ENCODE results near the gene RGPD3.
"Not testable (repeated sequence)": the region's sequence is repeated elsewhere in the genome, so short reads cannot be mapped to it uniquely, and the experiment has no call there.

DNA sequence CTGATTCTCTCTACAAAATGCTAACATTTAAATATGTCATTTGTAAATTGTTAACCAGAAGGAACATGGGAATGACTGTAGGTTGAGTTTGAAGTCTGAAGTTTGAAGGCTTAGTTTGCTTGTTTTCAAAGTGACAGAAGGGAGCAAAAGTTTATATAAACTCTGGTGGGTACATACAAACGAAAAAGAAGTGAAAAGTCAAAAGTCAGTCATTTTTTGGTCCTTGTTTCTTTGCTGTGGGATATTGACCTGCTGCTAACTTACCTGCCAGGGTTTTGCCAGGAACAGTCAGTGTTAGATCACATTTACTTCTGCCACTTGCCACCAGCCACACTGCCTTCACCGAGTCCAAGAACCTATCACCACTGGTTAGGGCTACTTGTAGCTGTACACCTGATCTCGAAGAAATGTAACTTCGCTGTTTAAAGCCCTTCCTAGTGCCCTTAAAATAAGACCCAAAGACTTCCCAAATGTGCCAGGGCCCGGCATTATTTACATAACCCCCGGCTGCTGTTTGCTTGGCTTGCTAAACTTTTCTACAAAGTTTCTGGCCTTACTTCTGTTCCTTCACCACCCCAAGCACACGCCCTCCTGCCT, 79.3 kb downstream of the RGPD3 start:
- not testable (repeated sequence) for TF ChIP-seq EZH2 (IDR thresholded peaks at IDR 0.05; ENCODE audit: low read depth, unreplicated experiment); EZH2phosphoT487 (IDR thresholded peaks at IDR 0.05; ENCODE audit: unreplicated experiment); POLR2AphosphoS5 (IDR thresholded peaks at IDR 0.05; ENCODE audit: low read depth); NANOG (IDR thresholded peaks at IDR 0.05; ENCODE audit: borderline replicate concordance); JUNB (IDR thresholded peaks at IDR 0.05; ENCODE audit: unreplicated experiment)
- TF ChIP-seq, protein P1, sequence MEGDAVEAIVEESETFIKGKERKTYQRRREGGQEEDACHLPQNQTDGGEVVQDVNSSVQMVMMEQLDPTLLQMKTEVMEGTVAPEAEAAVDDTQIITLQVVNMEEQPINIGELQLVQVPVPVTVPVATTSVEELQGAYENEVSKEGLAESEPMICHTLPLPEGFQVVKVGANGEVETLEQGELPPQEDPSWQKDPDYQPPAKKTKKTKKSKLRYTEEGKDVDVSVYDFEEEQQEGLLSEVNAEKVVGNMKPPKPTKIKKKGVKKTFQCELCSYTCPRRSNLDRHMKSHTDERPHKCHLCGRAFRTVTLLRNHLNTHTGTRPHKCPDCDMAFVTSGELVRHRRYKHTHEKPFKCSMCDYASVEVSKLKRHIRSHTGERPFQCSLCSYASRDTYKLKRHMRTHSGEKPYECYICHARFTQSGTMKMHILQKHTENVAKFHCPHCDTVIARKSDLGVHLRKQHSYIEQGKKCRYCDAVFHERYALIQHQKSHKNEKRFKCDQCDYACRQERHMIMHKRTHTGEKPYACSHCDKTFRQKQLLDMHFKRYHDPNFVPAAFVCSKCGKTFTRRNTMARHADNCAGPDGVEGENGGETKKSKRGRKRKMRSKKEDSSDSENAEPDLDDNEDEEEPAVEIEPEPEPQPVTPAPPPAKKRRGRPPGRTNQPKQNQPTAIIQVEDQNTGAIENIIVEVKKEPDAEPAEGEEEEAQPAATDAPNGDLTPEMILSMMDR (conservative IDR thresholded peaks at IDR 0.05; ENCODE audit: low read depth in 2 of 2), result not testable (repeated sequence)
- TF ChIP-seq, protein P2, sequence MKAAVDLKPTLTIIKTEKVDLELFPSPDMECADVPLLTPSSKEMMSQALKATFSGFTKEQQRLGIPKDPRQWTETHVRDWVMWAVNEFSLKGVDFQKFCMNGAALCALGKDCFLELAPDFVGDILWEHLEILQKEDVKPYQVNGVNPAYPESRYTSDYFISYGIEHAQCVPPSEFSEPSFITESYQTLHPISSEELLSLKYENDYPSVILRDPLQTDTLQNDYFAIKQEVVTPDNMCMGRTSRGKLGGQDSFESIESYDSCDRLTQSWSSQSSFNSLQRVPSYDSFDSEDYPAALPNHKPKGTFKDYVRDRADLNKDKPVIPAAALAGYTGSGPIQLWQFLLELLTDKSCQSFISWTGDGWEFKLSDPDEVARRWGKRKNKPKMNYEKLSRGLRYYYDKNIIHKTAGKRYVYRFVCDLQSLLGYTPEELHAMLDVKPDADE (IDR thresholded peaks at IDR 0.05), result not testable (repeated sequence)
